HepG2 (cell line): ENCODE results near the gene CMTM5. TPM values are rescaled to one million over a fixed set of nuclear protein-coding genes. Genes with fewer than 3 reads are reported as not detected.
A peak's percentile ranks its signal among the peaks of the same experiment; 100 is the strongest.

Experiments used
- ATAC-seq: fragments of 200-7000 bp; cut with Tn5 transposase; 3 replicates; pipeline ENCODE4 v1.9.1; 2020; ENCODE audit warnings: mild to moderate bottlenecking, moderate library complexity
- BruUV-seq: library from RNA; stranded (reverse); fragments of 400-500 nt; replicated peaks from 2 replicates; lab custom pipeline; 2021; lab: Mats Ljungman, UMichigan
- CTCF ChIA-PET: fragments of 300-600 bp; formaldehyde crosslinking; extraction: SDS; loops from one replicate; lab custom pipeline; 2021; ENCODE audit warnings: low total read pairs, inconsistent platforms, low intra/inter-chr PET ratio; lab: Yijun Ruan, JAX
- POLR2A ChIA-PET: fragments of 350-600 bp; sonication (Branson Sonifier 250); formaldehyde crosslinking; loops from one replicate; lab custom pipeline; 2020; ENCODE audit warnings: antibody characterized with exemption, inconsistent platforms; lab: Yijun Ruan, JAX
- DNase-seq: peaks from one replicate; pipeline ENCODE4 v3.0.0-alpha.2; 2015; ENCODE audit warnings: low spot score
- FAIRE-seq: peaks from 3 replicates; lab custom pipeline; 2011; peaks lifted over from hg19 to GRCh38; lab: Jason Lieb, UNC
- H2AFZ ChIP-seq: one replicate; pipeline ENCODE4 v1.6.1; 2011; ENCODE audit warnings: low read length, inconsistent platforms
- H3K27ac ChIP-seq: fragments of 300-600 bp; 3 replicates; pipeline ENCODE4 v1.8.0; 2011; ENCODE audit warnings: mixed run types, mild to moderate bottlenecking, mixed read lengths, low read length, inconsistent platforms; ENCODE audit not compliant: insufficient read depth; ENCODE audit errors: extremely low read length
- H3K27me3 ChIP-seq, 2 experiments: fragments of 200-600 bp in 1 of 2; 2 replicates in 1 of 2; 3 replicates in 1 of 2; pipeline versions ENCODE4 v1.6.0 to v1.8.0; 2011; ENCODE audit warnings: low read length in 2 of 2, mild to moderate bottlenecking in 2 of 2, moderate library complexity in 2 of 2, inconsistent platforms in 1 of 2; ENCODE audit not compliant: insufficient read depth in 2 of 2, control insufficient read depth in 1 of 2
- H3K36me3 ChIP-seq, 2 experiments: fragments of 200-600 bp in 1 of 2; replicated peaks in 1 of 2; 2 replicates in 1 of 2; 3 replicates in 1 of 2; pipeline versions ENCODE4 v1.5.1 to v1.8.0; 2011; ENCODE audit warnings: low read length in 2 of 2, inconsistent platforms in 1 of 2; ENCODE audit not compliant: insufficient read depth in 2 of 2, control insufficient read depth in 1 of 2
- H3K4me1 ChIP-seq: 2 replicates; pipeline ENCODE4 v1.5.1; 2012; ENCODE audit warnings: low read length, inconsistent platforms; ENCODE audit not compliant: insufficient read depth
- H3K4me2 ChIP-seq: 2 replicates; pipeline ENCODE4 v1.6.0; 2011; ENCODE audit warnings: low read depth, low read length, inconsistent platforms
- H3K4me3 ChIP-seq, 3 experiments: fragments of 200-600 bp in 1 of 3; sonication (generic), shearing (Covaris generic) in 1 of 3; replicated peaks in 1 of 3; 2 replicates each; pipeline ENCODE4 v1.5.1; 2011 to 2016; ENCODE audit warnings: low read length in 3 of 3, inconsistent platforms in 2 of 3, low read depth in 2 of 3, mild to moderate bottlenecking in 2 of 3, control low read depth in 1 of 3, mixed read lengths in 1 of 3; ENCODE audit not compliant: insufficient read depth in 1 of 3
- H3K79me2 ChIP-seq: one replicate; pipeline ENCODE4 v1.6.1; 2011; ENCODE audit warnings: low read length, inconsistent platforms; ENCODE audit not compliant: insufficient read depth
- H3K9ac ChIP-seq: 2 replicates; pipeline ENCODE4 v1.6.0; 2011; ENCODE audit warnings: mild to moderate bottlenecking, low read depth, low read length, inconsistent platforms; ENCODE audit not compliant: insufficient read depth
- H3K9me3 ChIP-seq: 2 replicates; pipeline ENCODE4 v1.5.1; 2012; ENCODE audit warnings: mild to moderate bottlenecking, low read length
- H4K20me1 ChIP-seq: 2 replicates; pipeline ENCODE4 v1.6.0; 2011; ENCODE audit warnings: inconsistent platforms, mild to moderate bottlenecking, low read length, moderate library complexity; ENCODE audit not compliant: insufficient read depth
- CREB1 ChIP-seq, 2 experiments: fragments of 450-650 bp in 1 of 2; IDR thresholded peaks; 2 replicates each; pipeline ENCODE4 v1.6.1; 2016 to 2017; ENCODE audit warnings: control low read depth in 1 of 2, mild to moderate bottlenecking in 1 of 2, missing compliant biosample characterization in 1 of 2, missing genetic modification characterization in 1 of 2
- ZNF552 ChIP-seq: sonication (generic); formaldehyde crosslinking; IDR thresholded peaks from 2 replicates; pipeline ENCODE4 v1.9.0; 2022; ENCODE audit warnings: missing genetic modification reagents, mild to moderate bottlenecking, borderline replicate concordance
- ZNF788 ChIP-seq: sonication (generic); formaldehyde crosslinking; IDR thresholded peaks from 2 replicates; pipeline ENCODE4 v1.5.0; 2020; ENCODE audit warnings: mild to moderate bottlenecking, missing genetic modification reagents, borderline replicate concordance
- WGBS: methylation state at CpG from one replicate; pipeline ENCODE4 v1.1.6; 2017; ENCODE audit warnings: low lambda C conversion rate; 5-methylcytosine and 5-hydroxymethylcytosine counted together
- in situ Hi-C: cut with HindIII; loops from 2 replicates; pipeline ENCODE4 v1.10.0; 2017; ENCODE audit warnings: low pct_unique_long_range_greater_than_20kb; ENCODE audit not compliant: extremely low pct_ligation_motif_present
- intact Hi-C: fragments of 100-400 bp; cut with micrococcal nuclease; formaldehyde crosslinking; loops from one replicate; pipeline ENCODE4 v1.10.0; 2022; ENCODE audit not compliant: unreplicated experiment
- microRNA counts: library from miRNA; unstranded; fragments of <30 nt; microRNA quantifications from one replicate; lab custom pipeline; 2015
- microRNA-seq: library from miRNA; unstranded; fragments of <30 nt; microRNA quantifications from one replicate; pipeline ENCODE4, GENCODE V29; 2020
- polyA plus RNA-seq, 8 experiments: library from polyadenylated mRNA; depleted of rRNA in 3 of 8; stranded (reverse) in 7 of 8; unstranded in 1 of 8; fragments of >200 nt; fragmentation: Illumina TruSeq in 4 of 8; extraction: Trizol in 4 of 8; gene quantifications; 2 replicates each; pipeline versions ENCODE4 v1.2.1 to v1.2.3, GENCODE V29; 2011 to 2016; ENCODE audit warnings: low read depth in 4 of 8, missing spikeins in 1 of 8, mixed read lengths in 1 of 8; ENCODE audit not compliant: insufficient read depth in 1 of 8
- small RNA-seq, 3 experiments: library from RNA; depleted of rRNA; stranded (forward); fragments of <200 nt; gene quantifications; one replicate each; pipeline ENCODE3, GENCODE V24; 2012; ENCODE audit warnings: low read depth in 2 of 3, low replicate concordance in 1 of 3; ENCODE audit not compliant: insufficient read length in 3 of 3, insufficient read depth in 2 of 3
- total RNA-seq, 5 experiments: library from RNA; depleted of rRNA; stranded (reverse); fragments of >200 nt; fragmentation: Illumina TruSeq; extraction: Trizol; gene quantifications; 2 replicates each; pipeline ENCODE4 v1.2.3, GENCODE V29; 2016; ENCODE audit warnings: low read depth in 1 of 5

The CMTM5 gene
- total and polyA plus RNA-seq, 2 of the 13 experiments (the other 11 are each of a cell fraction or from before 2014, with no cell fraction given), result not detected

DNA sequence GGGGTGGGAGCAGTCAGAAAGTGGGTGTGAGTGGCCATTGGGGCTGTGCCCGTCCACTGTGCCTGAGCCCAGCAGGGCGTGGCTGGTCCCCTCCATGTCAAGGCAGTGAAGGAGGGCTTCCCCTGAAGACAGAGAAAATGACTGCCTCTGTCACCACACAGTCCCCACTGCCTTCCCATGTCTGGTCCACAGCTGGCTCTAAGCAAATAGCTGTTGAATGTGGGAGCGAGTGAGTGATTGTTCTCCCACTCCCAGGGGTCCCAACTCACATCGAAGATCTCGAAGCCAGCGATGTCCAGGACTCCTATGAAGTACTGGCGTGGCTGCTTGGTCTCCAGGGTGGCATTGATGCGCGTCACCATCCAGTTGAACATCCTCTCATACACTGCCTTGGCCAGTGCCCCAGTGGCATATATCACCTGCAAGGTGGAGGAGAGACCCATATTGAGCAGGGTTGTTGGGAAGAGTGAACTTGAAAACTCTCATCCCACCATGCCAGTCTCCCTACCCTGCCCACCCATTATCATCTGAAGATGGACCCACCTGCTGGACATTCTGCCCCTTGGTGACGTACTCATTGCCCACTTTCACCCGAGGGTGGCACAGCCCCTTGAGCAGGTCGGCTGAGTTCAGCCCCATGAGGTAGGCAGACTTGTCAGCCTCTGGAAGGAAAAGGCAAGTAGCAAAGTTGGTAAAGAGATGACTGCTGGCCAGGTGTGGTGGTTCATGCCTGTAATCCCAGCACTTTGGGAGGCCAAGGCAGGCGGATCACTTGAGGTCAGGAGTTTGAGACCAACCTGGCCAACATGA is 52.0 kb downstream of the CMTM5 start:
- H3K27me3 ChIP-seq, result peaks cover 6 to 45% of the 10 kb centered on the region in 2 experiments
- H3K36me3 ChIP-seq, result no peaks in the 10 kb centered on the region
- ChIA-PET POLR2A (no interaction called here), CTCF (no interaction called here)
- H3K4me3 ChIP-seq, result no peak overlapping the region
- ATAC-seq, result no peak
- H2AFZ ChIP-seq, result no peak overlapping the region
- H3K27ac ChIP-seq, result no peak overlapping the region
- no peak overlapping the region for H3K9ac ChIP-seq
- no peaks in the 10 kb centered on the region for H3K9me3 ChIP-seq
- DNase-seq, result no peak
- no peaks in the 10 kb centered on the region for H4K20me1 ChIP-seq
- TF ChIP-seq ZNF788 (CRISPR knock-in tag) (0 out of 2 replicates have a peak, but pooled peaks have one; percentile 26), CREB1 (IDR thresholded peaks at IDR 0.05) (0 out of 2 replicates have a peak, but pooled peaks have one; percentile 9), CREB1 (CRISPR knock-in tag; IDR thresholded peaks at IDR 0.05) (no peak), ZNF552 (CRISPR knock-in tag) (no peak)
- H3K79me2 ChIP-seq, result no peaks in the 10 kb centered on the region
- BruUV-seq, result no TSS peak
- 19% methylated on average over 13 of the region's 13 CpGs for WGBS
- peak; percentile 12 for FAIRE-seq
- intact Hi-C loops, result no loop called here
- no peak overlapping the region for H3K4me2 ChIP-seq
- in situ Hi-C loops, result no loop called here
- no peaks in the 10 kb centered on the region for H3K4me1 ChIP-seq

MicroRNAs within 50 kb of the gene (microRNA counts, 767-probe panel; counts per million panel counts)
- not detected for microRNA hsa-miR-208a (lab: Ali Mortazavi, UCI)
- not detected for microRNA hsa-miR-208b (lab: Ali Mortazavi, UCI)

Small RNAs within 50 kb of the gene (microRNA-seq; reads per million reads assigned to microRNA genes)
- gene MIR208A (not detected), gene MIR208B (not detected)

Small RNAs within 50 kb of the gene (small RNA-seq; reads per million reads assigned to genes)
- gene MIR208A (0 reads per million in 3 experiments), gene MIR208B (0 to 4.8 (median 0.65) reads per million in 3 experiments)

Other genes starting within 250 kb of the CMTM5 start
- not detected in 2 replicates for gene SLC7A8, start 193.4 kb upstream of the CMTM5 start, total RNA-seq (2016; rRNA removed; fragmentation: Illumina TruSeq; extraction: Trizol)
- gene SLC7A8, start 193.4 kb upstream of the CMTM5 start, polyA plus RNA-seq (2011; rRNA removed), result 0.03 and 0.25 TPM in 2 replicates
- gene RNF212B, start 139.1 kb upstream of the CMTM5 start, total RNA-seq (2016; rRNA removed; fragmentation: Illumina TruSeq; extraction: Trizol), result not detected in 2 replicates
- 0.05 TPM in 1 of 2 replicates, not detected in the other for gene RNF212B, start 139.1 kb upstream of the CMTM5 start, polyA plus RNA-seq (2011; rRNA removed)
- gene HOMEZ, start 90.9 kb upstream of the CMTM5 start, total RNA-seq (2016; rRNA removed; fragmentation: Illumina TruSeq; extraction: Trizol), result 13.6 and 14.5 TPM in 2 replicates
- 31.8 and 35.0 TPM in 2 replicates for gene HOMEZ, start 90.9 kb upstream of the CMTM5 start, polyA plus RNA-seq (2011; rRNA removed)
- 8.3 and 16.5 TPM in 2 replicates for gene PPP1R3E, start 74.2 kb upstream of the CMTM5 start, total RNA-seq (2016; rRNA removed; fragmentation: Illumina TruSeq; extraction: Trizol)
- 22.5 and 26.5 TPM in 2 replicates for gene PPP1R3E, start 74.2 kb upstream of the CMTM5 start, polyA plus RNA-seq (2011; rRNA removed)
- 26.6 and 28.1 TPM in 2 replicates for gene BCL2L2, start 70.2 kb upstream of the CMTM5 start, total RNA-seq (2016; rRNA removed; fragmentation: Illumina TruSeq; extraction: Trizol)
- gene BCL2L2, start 70.2 kb upstream of the CMTM5 start, polyA plus RNA-seq (2011; rRNA removed), result 49.8 and 58.5 TPM in 2 replicates
- gene PABPN1, start 55.6 kb upstream of the CMTM5 start, total RNA-seq (2016; rRNA removed; fragmentation: Illumina TruSeq; extraction: Trizol), result 173 and 233 TPM in 2 replicates
- gene PABPN1, start 55.6 kb upstream of the CMTM5 start, polyA plus RNA-seq (2011; rRNA removed), result 524 and 560 TPM in 2 replicates
- 0.48 and 0.95 TPM in 2 replicates for gene SLC22A17, start 24.2 kb upstream of the CMTM5 start, total RNA-seq (2016; rRNA removed; fragmentation: Illumina TruSeq; extraction: Trizol)
- gene SLC22A17, start 24.2 kb upstream of the CMTM5 start, polyA plus RNA-seq (2011; rRNA removed), result 1.1 and 1.8 TPM in 2 replicates
- gene EFS, start 11.9 kb upstream of the CMTM5 start, total RNA-seq (2016; rRNA removed; fragmentation: Illumina TruSeq; extraction: Trizol), result not detected in 2 replicates
- gene EFS, start 11.9 kb upstream of the CMTM5 start, polyA plus RNA-seq (2011; rRNA removed), result not detected in 2 replicates
- gene IL25, start 4.2 kb upstream of the CMTM5 start, total RNA-seq (2016; rRNA removed; fragmentation: Illumina TruSeq; extraction: Trizol), result not detected in 2 replicates
- gene IL25, start 4.2 kb upstream of the CMTM5 start, polyA plus RNA-seq (2011; rRNA removed), result not detected in 2 replicates
- not detected in 2 replicates for gene MYH6, start 31.2 kb downstream of the CMTM5 start, total RNA-seq (2016; rRNA removed; fragmentation: Illumina TruSeq; extraction: Trizol)
- 0.01 TPM in 1 of 2 replicates, not detected in the other for gene MYH6, start 31.2 kb downstream of the CMTM5 start, polyA plus RNA-seq (2011; rRNA removed)
- 0.04 TPM in 1 of 2 replicates, not detected in the other for gene MYH7, start 58.6 kb downstream of the CMTM5 start, total RNA-seq (2016; rRNA removed; fragmentation: Illumina TruSeq; extraction: Trizol)
- 0.01 and 0.04 TPM in 2 replicates for gene MYH7, start 58.6 kb downstream of the CMTM5 start, polyA plus RNA-seq (2011; rRNA removed)
- gene NGDN, start 92.7 kb downstream of the CMTM5 start, total RNA-seq (2016; rRNA removed; fragmentation: Illumina TruSeq; extraction: Trizol), result 216 and 241 TPM in 2 replicates
- 131 and 154 TPM in 2 replicates for gene NGDN, start 92.7 kb downstream of the CMTM5 start, polyA plus RNA-seq (2011; rRNA removed)
- gene ZFHX2, start 174.7 kb downstream of the CMTM5 start, total RNA-seq (2016; rRNA removed; fragmentation: Illumina TruSeq; extraction: Trizol), result 0.44 and 0.49 TPM in 2 replicates
- 0.17 and 0.24 TPM in 2 replicates for gene ZFHX2, start 174.7 kb downstream of the CMTM5 start, polyA plus RNA-seq (2011; rRNA removed)
- 7.1 and 7.4 TPM in 2 replicates for gene THTPA, start 179.2 kb downstream of the CMTM5 start, total RNA-seq (2016; rRNA removed; fragmentation: Illumina TruSeq; extraction: Trizol)
- 8.2 and 8.7 TPM in 2 replicates for gene THTPA, start 179.2 kb downstream of the CMTM5 start, polyA plus RNA-seq (2011; rRNA removed)
- gene AP1G2, start 190.7 kb downstream of the CMTM5 start, total RNA-seq (2016; rRNA removed; fragmentation: Illumina TruSeq; extraction: Trizol), result 39.4 and 96.9 TPM in 2 replicates
- 611 and 685 TPM in 2 replicates for gene AP1G2, start 190.7 kb downstream of the CMTM5 start, polyA plus RNA-seq (2011; rRNA removed)
- gene JPH4, start 201.7 kb downstream of the CMTM5 start, total RNA-seq (2016; rRNA removed; fragmentation: Illumina TruSeq; extraction: Trizol), result 0.14 and 0.22 TPM in 2 replicates
- 0.08 and 0.16 TPM in 2 replicates for gene JPH4, start 201.7 kb downstream of the CMTM5 start, polyA plus RNA-seq (2011; rRNA removed)